ENCODE data around the gene TBR1. TPM values are rescaled to one million over a fixed set of nuclear protein-coding genes. Genes with fewer than 3 reads are reported as not detected.

The TBR1 gene
- total and polyA plus RNA-seq, 2 of the 4 experiments (the other 2 are of a cell fraction) = not detected

DNA sequence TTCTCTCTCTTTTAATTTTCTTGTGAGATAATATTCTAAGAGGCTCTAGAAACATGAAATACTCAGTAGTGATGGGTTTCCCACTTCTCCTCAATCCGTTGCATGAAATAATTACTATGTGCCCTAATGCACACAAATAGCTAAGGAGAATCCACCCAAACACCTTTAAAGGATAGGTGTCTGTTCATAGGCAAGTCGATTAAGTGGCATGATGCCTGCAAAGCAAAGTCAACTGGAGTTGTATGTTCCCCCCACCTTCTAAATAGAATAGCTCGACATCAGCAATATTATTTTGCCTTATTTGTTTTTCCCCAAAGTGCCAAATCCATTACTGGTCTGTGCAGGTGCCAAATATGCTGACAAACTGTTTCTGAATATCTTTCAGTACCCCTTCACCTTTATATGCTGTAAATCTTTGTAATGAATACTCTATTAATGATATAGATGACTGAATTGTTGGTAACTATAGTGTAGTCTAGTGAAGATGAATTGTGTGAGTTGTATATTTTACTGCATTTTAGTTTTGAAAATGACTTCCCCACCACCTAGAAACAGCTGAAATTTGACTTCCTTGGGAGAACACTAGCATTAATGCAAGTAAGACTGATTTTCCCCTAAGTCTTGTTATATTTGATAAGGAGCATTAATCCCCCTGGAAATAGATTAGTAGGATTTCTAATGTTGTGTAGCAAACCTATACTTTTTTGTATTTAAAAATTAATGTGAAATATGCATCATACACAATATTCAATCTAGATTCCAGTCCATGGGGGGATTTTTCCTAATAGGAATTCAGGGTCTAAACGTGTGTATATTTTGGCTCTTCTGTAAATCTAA, 9.0 kb downstream of the TBR1 start (continued):
- TF ChIP-seq, protein P1, sequence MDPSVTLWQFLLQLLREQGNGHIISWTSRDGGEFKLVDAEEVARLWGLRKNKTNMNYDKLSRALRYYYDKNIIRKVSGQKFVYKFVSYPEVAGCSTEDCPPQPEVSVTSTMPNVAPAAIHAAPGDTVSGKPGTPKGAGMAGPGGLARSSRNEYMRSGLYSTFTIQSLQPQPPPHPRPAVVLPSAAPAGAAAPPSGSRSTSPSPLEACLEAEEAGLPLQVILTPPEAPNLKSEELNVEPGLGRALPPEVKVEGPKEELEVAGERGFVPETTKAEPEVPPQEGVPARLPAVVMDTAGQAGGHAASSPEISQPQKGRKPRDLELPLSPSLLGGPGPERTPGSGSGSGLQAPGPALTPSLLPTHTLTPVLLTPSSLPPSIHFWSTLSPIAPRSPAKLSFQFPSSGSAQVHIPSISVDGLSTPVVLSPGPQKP (IDR thresholded peaks at IDR 0.05; ENCODE audit: borderline replicate concordance, low read depth, low read length) = no peak

DNA sequence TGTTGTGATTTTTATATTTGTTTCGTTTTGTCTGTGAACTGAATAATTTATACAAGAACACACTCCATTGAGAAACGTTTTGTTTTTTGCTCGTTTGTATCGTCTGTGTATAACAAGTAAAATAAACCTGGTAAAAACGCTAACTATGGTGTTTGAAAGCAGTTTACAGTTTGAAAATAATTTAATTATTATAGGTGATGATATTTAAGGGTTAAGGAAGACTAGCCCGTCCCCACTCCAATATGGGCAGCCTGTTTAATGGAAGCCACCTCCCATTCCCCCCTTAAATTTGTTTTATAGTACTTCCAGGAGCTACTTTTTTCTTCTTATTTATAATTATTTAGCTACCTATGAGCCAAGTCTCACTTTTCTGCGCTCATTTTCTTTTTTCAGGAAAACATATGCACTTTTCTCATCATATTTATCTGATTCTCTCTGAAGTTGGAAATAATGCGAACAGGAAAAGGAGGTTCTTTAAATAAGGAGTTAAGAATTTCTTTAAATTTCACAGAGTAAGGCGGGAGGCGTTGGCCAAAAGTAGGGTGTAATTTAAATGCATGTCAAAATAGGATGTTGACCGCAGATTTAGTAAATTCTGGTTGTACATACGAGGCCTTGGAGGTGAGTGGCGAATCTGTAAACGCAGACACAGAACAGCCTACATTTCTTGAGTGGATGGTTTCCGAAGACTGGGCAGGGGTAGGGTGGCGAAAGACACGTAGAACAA, 9.8 kb downstream of the TBR1 start:
- Histone ChIP-seq H4K20me1 (ENCODE audit: insufficient read depth, low read length) (0 out of 2 replicates have a peak, but pooled peaks cover 4% of the 10 kb centered on the region), H3K4me3 (ENCODE audit: insufficient read depth, low read depth, low read length) (no peak overlapping the region), H3K9me3 (ENCODE audit: control insufficient read depth, insufficient read depth, low read length) (peaks cover 22% of the 10 kb centered on the region), H2BK15ac (ENCODE audit: low read depth, low read length) (no peak overlapping the region), H2BK120ac (ENCODE audit: low read depth, low read length) (no peak overlapping the region), H2BK5ac (ENCODE audit: low read depth, low read length, poor library complexity, severe bottlenecking) (no peak overlapping the region), H3K36me3 (ENCODE audit: control insufficient read depth, insufficient read depth, low read length) (no peaks in the 10 kb centered on the region), H3K9me1 (ENCODE audit: insufficient read depth, low read length) (no peaks in the 10 kb centered on the region), H4K5ac (ENCODE audit: low read depth, low read length) (no peak overlapping the region), H3K18ac (ENCODE audit: low read depth, low read length) (no peak overlapping the region), H3K4me1 (ENCODE audit: control insufficient read depth, insufficient read depth, low read length) (no peaks in the 10 kb centered on the region; the same call in 1 of the 2 replicates), H2BK20ac (ENCODE audit: low read depth, low read length) (no peak overlapping the region), H3K23ac (ENCODE audit: low read depth, low read length) (no peak overlapping the region), H3K14ac (replicated peaks; ENCODE audit: low read depth, low read length) (no peak overlapping the region), H2AFZ (replicated peaks; ENCODE audit: low read length, poor library complexity) (no peak overlapping the region), H3K9ac (ENCODE audit: low read depth, low read length) (no peak overlapping the region), H3K56ac (ENCODE audit: extremely low read depth, insufficient read depth, low read length) (no peak overlapping the region), H2AK9ac (replicated peaks; ENCODE audit: low read depth, low read length, poor library complexity) (no peak overlapping the region), H3K27me3 (ENCODE audit: control insufficient read depth, insufficient read depth, low read length) (peaks cover 80% of the 10 kb centered on the region), H3K4ac (ENCODE audit: low read depth, low read length) (no peak overlapping the region), H4K91ac (ENCODE audit: insufficient read depth, low read depth, low read length) (no peak overlapping the region), H3K27ac (ENCODE audit: insufficient read depth, low read length) (no peak overlapping the region), H3K79me1 (ENCODE audit: low read depth in 1 of 2, low read length in 2 of 2) (no peaks in the 10 kb centered on the region), H2AK5ac (ENCODE audit: low read depth, low read length) (no peak overlapping the region), H3K4me2 (ENCODE audit: low read depth, low read length) (no peak overlapping the region), H4K8ac (ENCODE audit: low read depth in 2 of 2, low read length in 2 of 2) (no peak overlapping the region)
- no peak for ATAC-seq (ENCODE audit: low read depth)
- CTCF ChIA-PET = no interaction called here
- dilution Hi-C loops (cut with HindIII; ENCODE audit: low sequenced_read_pairs, unreplicated experiment) = no loop called here
- BruUV-seq (replicated peaks) = no TSS peak
- DNase-seq = no peak
- POLR2A ChIA-PET (ENCODE audit: unreplicated experiment) = no interaction called here
- TF ChIP-seq POLR2A (IDR thresholded peaks at IDR 0.05; ENCODE audit: low read depth, low read length) = no peak
- TF ChIP-seq, protein P2, sequence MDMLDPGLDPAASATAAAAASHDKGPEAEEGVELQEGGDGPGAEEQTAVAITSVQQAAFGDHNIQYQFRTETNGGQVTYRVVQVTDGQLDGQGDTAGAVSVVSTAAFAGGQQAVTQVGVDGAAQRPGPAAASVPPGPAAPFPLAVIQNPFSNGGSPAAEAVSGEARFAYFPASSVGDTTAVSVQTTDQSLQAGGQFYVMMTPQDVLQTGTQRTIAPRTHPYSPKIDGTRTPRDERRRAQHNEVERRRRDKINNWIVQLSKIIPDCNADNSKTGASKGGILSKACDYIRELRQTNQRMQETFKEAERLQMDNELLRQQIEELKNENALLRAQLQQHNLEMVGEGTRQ (IDR thresholded peaks at IDR 0.05; ENCODE audit: low read depth, low read length) = no peak
- TF ChIP-seq RCOR1 (IDR thresholded peaks at IDR 0.05; ENCODE audit: insufficient replicate concordance, low read length) = no peak
- TF ChIP-seq MXI1 (IDR thresholded peaks at IDR 0.05; ENCODE audit: borderline replicate concordance, low read depth, low read length) = no peak
- TF ChIP-seq MAFK (IDR thresholded peaks at IDR 0.05; ENCODE audit: low read depth, low read length) = no peak
- TF ChIP-seq NFE2L2 (IDR thresholded peaks at IDR 0.05; ENCODE audit: low read depth, low read length) = no peak
- TF ChIP-seq, protein P1 (IDR thresholded peaks at IDR 0.05; ENCODE audit: borderline replicate concordance, low read depth, low read length) = no peak
- no peak for TF ChIP-seq BHLHE40 (IDR thresholded peaks at IDR 0.05; ENCODE audit: low read depth, low read length)
- TF ChIP-seq SMC3 (IDR thresholded peaks at IDR 0.05; ENCODE audit: low read depth, low read length) = no peak
- TF ChIP-seq FOS (IDR thresholded peaks at IDR 0.05; ENCODE audit: low read depth, low read length) = no peak
- intact Hi-C loops (cut with micrococcal nuclease) = loop anchor here (5.0 to 10.0 kb wide), 2 partner anchors 521 to 699 kb away; no protein-coding TSS in a partner anchor
- WGBS, 2 experiments (ENCODE audit: extremely low coverage in 2 of 2, insufficient read length in 1 of 2) = 14% methylated on average over 4 of the region's 17 CpGs; no CpG with 5 or more reads in 1 of the 2 experiments
- in situ Hi-C loops (cut with MboI; ENCODE audit: low sequenced_read_pairs) = no loop called here
